ENCODE results near the gene STAT1. TPM values are rescaled to one million over a fixed set of nuclear protein-coding genes. Genes with fewer than 3 reads are reported as not detected.

STAT1 gene
- polyA plus RNA-seq, 1 experiment: 130 TPM

- H3K27ac ChIP-seq (ENCODE audit: low read depth, low read length): no peak overlapping the region
- H3K27me3 ChIP-seq (ENCODE audit: control insufficient read depth, insufficient read depth, low read length): no peaks in the 10 kb centered on the region
- no peak for TF ChIP-seq CTCF (IDR thresholded peaks at IDR 0.05; ENCODE audit: low read depth, low read length)
- no peak overlapping the region for H3K4me3 ChIP-seq (ENCODE audit: low read depth, low read length)
- CTCF ChIA-PET: no interaction called here
- no peaks in the 10 kb centered on the region for H3K9me3 ChIP-seq (ENCODE audit: control insufficient read depth, insufficient read depth, low read length)
- no peak for DNase-seq (ENCODE audit: low read depth, low spot score)
- POLR2A ChIA-PET: interaction anchor here (1.0 kb wide), 1 partner anchor 61 kb away, joined by 3 read pairs; no protein-coding TSS in a partner anchor
Measured at GRCh38 chr2:190942697-190943096, 71.3 kb downstream of the STAT1 start.

DNA sequence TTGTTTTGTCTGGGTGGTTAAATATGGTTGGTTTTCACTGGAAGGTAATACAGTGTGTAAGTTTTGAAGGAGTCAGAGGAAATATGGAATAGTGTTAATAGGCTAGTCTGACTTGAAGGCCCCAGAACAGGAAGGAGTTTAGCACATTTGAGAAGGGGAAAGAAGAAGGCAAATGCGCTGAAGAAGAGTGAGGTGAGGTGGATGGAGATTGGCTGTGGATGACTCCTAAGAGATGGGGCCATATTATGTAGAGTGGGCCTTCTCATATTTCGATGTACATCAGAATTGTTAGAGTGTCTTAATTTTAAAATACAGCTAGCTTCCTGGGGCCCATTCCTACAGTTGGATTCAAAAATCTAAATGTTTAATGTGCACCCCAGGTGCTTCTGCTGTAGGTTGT, 72.4 kb downstream of the STAT1 start:
- Histone ChIP-seq H3K27me3 (ENCODE audit: control insufficient read depth, insufficient read depth, low read length) (no peaks in the 10 kb centered on the region), H3K9me3 (ENCODE audit: control insufficient read depth, insufficient read depth, low read length) (no peaks in the 10 kb centered on the region), H3K27ac (ENCODE audit: low read depth, low read length) (no peak overlapping the region), H3K4me3 (ENCODE audit: low read depth, low read length) (no peak overlapping the region)
- CTCF ChIA-PET: interaction anchor here (0.7 kb wide), 2 partner anchors 136 to 276 kb away, joined by 3 to 4 read pairs; no protein-coding TSS in a partner anchor
- no peak for DNase-seq (ENCODE audit: low read depth, low spot score)
- TF ChIP-seq CTCF (IDR thresholded peaks at IDR 0.05; ENCODE audit: low read depth, low read length): no peak
- POLR2A ChIA-PET: no interaction called here

- H3K27ac ChIP-seq (ENCODE audit: low read depth, low read length): no peak overlapping the region
- no peak for TF ChIP-seq CTCF (IDR thresholded peaks at IDR 0.05; ENCODE audit: low read depth, low read length)
- DNase-seq (ENCODE audit: low read depth, low spot score): no peak
- no peaks in the 10 kb centered on the region for H3K9me3 ChIP-seq (ENCODE audit: control insufficient read depth, insufficient read depth, low read length)
- POLR2A ChIA-PET: no interaction called here
- no peaks in the 10 kb centered on the region for H3K27me3 ChIP-seq (ENCODE audit: control insufficient read depth, insufficient read depth, low read length)
- no peak overlapping the region for H3K4me3 ChIP-seq (ENCODE audit: low read depth, low read length)
- CTCF ChIA-PET: no interaction called here
Measured at GRCh38 chr2:190940454-190940853, 73.5 kb downstream of the STAT1 start.

GRCh38 chr2:190938771-190939335, 75.1 kb downstream of the STAT1 start:
- Histone ChIP-seq H3K27ac (ENCODE audit: low read depth, low read length) (no peak overlapping the region), H3K9me3 (ENCODE audit: control insufficient read depth, insufficient read depth, low read length) (no peaks in the 10 kb centered on the region), H3K4me3 (ENCODE audit: low read depth, low read length) (no peak overlapping the region), H3K27me3 (ENCODE audit: control insufficient read depth, insufficient read depth, low read length) (no peaks in the 10 kb centered on the region)
- CTCF ChIA-PET: no interaction called here
- no peak for TF ChIP-seq CTCF (IDR thresholded peaks at IDR 0.05; ENCODE audit: low read depth, low read length)
- no peak for DNase-seq (ENCODE audit: low read depth, low spot score)
- POLR2A ChIA-PET: interaction anchor here (1.3 kb wide), 1 partner anchor 9 kb away, joined by 3 read pairs; no protein-coding TSS in a partner anchor

DNA sequence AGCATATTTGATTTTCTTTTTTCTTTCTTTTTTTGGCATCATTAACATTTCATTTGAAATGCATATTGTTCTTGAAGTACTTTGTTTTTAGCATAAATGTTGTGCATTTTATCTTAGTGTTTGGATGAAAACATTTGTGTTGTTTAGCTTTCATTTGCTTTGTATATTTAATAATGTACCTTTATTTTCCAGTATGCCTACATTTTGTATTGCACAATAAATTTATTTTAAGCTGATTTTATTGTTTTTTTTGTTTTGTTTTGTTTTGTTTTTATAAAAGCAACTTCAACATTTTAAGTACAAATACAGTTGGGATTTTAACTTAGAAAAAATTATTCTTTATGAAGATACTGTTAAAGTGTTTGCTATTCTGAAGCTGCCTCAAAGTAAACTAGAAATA, 78.9 kb downstream of the STAT1 start:
- H3K27ac ChIP-seq (ENCODE audit: low read depth, low read length): no peak overlapping the region
- no peak for TF ChIP-seq CTCF (IDR thresholded peaks at IDR 0.05; ENCODE audit: low read depth, low read length)
- no peak overlapping the region for H3K4me3 ChIP-seq (ENCODE audit: low read depth, low read length)
- POLR2A ChIA-PET: no interaction called here
- H3K27me3 ChIP-seq (ENCODE audit: control insufficient read depth, insufficient read depth, low read length): no peaks in the 10 kb centered on the region
- no peaks in the 10 kb centered on the region for H3K9me3 ChIP-seq (ENCODE audit: control insufficient read depth, insufficient read depth, low read length)
- CTCF ChIA-PET: no interaction called here
- no peak for DNase-seq (ENCODE audit: low read depth, low spot score)
